Measurements from ENCODE around the gene ZDHHC1. TPM values are rescaled to one million over a fixed set of nuclear protein-coding genes. Genes with fewer than 3 reads are reported as not detected.

ZDHHC1 gene, protein sequence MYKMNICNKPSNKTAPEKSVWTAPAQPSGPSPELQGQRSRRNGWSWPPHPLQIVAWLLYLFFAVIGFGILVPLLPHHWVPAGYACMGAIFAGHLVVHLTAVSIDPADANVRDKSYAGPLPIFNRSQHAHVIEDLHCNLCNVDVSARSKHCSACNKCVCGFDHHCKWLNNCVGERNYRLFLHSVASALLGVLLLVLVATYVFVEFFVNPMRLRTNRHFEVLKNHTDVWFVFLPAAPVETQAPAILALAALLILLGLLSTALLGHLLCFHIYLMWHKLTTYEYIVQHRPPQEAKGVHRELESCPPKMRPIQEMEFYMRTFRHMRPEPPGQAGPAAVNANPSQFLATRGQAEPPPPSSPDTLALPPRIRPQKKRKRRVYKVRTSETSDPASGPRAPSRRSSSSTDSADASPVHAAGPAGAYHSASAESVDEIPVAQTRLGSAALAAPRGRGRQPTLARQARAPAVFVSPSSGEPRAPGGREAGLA
- total RNA-seq = 10 to 100 TPM in 1 of 2 donors, 1 to 10 TPM in 1; 8.4 to 10.6 TPM
- polyA plus RNA-seq (2013, experiment 1 of 2) = 7.8 TPM
- polyA plus RNA-seq (2013, experiment 2 of 2) = 6.0 TPM
- long read RNA-seq, experiment 1, partial matches to known transcripts = 3 of 11 reads
- long read RNA-seq, experiment 1, other reads (novel, unspliced or antisense) = 6 of 11 reads
- long read RNA-seq, experiment 2, transcript ZDHHC1-203 (12 exons, 2,261 nt) = major isoform, 13 of 27 reads
- long read RNA-seq, experiment 2, partial matches to known transcripts = 4 of 27 reads
- long read RNA-seq, experiment 2, other reads (novel, unspliced or antisense) = 8 of 27 reads
- long read RNA-seq, experiment 3, partial matches to known transcripts = 0 of 1 reads
- long read RNA-seq, experiment 3, other reads (novel, unspliced or antisense) = 1 of 1 reads
- long read RNA-seq, experiment 4 = 0 reads

DNA sequence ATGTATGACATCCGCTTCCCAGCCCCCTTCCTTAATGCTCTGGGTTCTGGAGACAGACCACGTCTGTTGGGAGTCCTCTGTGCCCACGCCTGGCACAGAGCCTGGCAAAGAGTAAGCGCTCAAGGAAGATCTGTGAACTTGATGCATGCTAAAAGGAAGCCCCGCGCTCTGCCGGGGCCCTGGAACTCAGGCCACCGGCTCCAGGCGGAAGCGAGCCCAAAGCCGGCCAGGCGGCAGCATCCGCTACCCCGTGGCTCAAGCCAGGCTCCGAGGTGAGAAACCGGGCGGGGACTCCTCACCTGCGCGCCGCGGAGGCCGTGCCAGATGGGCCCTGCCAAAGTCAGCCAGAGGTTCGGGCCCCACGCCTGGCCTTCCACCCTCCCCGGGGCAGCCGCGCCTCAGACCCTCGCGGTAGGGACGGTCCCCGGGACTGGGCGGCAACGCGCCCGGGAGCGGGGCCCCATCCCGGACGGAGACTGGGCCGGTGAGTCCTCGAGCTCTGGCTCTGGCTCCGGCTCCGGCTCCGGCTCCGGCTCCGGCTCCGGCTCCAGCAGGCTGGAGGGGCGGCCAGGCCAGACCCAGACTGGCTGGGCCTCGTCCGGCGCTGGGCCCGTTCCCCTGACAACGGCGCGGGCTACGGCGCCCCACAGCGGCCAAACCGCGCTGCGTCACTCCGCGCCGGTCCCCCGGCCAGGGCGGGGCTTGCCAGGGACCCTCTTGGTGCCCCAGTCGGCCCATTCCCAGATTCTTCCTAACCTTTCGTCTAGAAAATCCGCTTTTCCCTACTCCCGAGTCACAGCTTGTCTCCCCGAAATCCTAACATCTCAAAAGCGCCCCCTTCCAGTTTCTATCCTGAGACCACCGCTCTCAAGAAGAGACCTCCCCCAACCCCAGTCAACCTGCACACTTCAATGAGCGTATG is at the start of gene ZDHHC1:
TSS of gene ZDHHC1 (minus strand) at position 606 of the 922 bp plus-strand sequence. CDS start 8,702 bp downstream, outside the sequence.
- peaks cover 19% of the 10 kb centered on the region for H3K4me1 Mint-ChIP-seq
- H3K4me1 ChIP-seq (ENCODE audit: control insufficient read depth, insufficient read depth, low read length) = no peaks in the 10 kb centered on the region
- no peaks in the 10 kb centered on the region for H3K27me3 ChIP-seq (ENCODE audit: control insufficient read depth, insufficient read depth, low read length, poor library complexity, severe bottlenecking)
- peak within 1 kb of the TSS; percentile 65 for H3K27ac Mint-ChIP-seq
- DNase-seq = peak; percentile 92
- no peak within 1 kb of the TSS for H3K27ac ChIP-seq (ENCODE audit: low read depth, low read length)
- no peaks in the 10 kb centered on the region for H3K9me3 ChIP-seq (ENCODE audit: control insufficient read depth, low read length)
- TF ChIP-seq, protein P1, sequence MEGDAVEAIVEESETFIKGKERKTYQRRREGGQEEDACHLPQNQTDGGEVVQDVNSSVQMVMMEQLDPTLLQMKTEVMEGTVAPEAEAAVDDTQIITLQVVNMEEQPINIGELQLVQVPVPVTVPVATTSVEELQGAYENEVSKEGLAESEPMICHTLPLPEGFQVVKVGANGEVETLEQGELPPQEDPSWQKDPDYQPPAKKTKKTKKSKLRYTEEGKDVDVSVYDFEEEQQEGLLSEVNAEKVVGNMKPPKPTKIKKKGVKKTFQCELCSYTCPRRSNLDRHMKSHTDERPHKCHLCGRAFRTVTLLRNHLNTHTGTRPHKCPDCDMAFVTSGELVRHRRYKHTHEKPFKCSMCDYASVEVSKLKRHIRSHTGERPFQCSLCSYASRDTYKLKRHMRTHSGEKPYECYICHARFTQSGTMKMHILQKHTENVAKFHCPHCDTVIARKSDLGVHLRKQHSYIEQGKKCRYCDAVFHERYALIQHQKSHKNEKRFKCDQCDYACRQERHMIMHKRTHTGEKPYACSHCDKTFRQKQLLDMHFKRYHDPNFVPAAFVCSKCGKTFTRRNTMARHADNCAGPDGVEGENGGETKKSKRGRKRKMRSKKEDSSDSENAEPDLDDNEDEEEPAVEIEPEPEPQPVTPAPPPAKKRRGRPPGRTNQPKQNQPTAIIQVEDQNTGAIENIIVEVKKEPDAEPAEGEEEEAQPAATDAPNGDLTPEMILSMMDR (conservative IDR thresholded peaks at IDR 0.05) = peak; percentile 68
- H3K27me3 Mint-ChIP-seq (ENCODE audit: insufficient read depth) = peaks cover 4% of the 10 kb centered on the region
- peak within 1 kb of the TSS; percentile 81 for H3K4me3 ChIP-seq (ENCODE audit: low read length)
- peak within 1 kb of the TSS; percentile 60 for H3K4me3 Mint-ChIP-seq
- peaks cover 3% of the 10 kb centered on the region for H3K9me3 Mint-ChIP-seq
- peak within 1 kb of the TSS; percentile 57 for H3K9ac ChIP-seq (ENCODE audit: extremely low read depth, low read length, poor library complexity, severe bottlenecking)
- WGBS, 2 experiments (ENCODE audit: insufficient coverage in 1 of 2, insufficient read length in 1 of 2) = 12 to 30% methylated on average over 15 to 73 of the region's 73 CpGs
- H3K36me3 Mint-ChIP-seq (ENCODE audit: low read depth) = no peaks in the 10 kb centered on the region
- H3K36me3 ChIP-seq (ENCODE audit: control insufficient read depth, insufficient read depth, low read length) = no peaks in the 10 kb centered on the region

DNA sequence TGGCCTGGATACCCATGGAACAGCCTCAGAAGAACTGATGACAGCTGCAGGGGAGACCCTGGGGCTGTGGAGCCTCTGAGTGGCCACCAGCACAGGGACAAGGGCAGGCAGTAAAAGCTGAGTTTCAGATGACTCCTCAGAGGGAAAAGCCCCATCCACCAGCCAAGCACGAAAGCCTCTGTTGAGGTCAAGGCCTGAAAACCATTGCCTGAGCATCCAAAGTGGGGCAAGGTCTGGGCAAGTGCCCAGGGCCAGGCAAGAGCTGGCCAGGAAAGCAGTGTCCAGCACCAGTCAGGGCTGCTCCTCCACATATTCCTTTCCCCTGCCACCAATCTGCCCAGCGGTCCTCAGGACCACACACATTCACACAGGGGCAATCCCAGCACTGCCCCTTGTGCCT is 48.3 kb upstream of the ZDHHC1 start:
- H3K4me1 ChIP-seq (ENCODE audit: control insufficient read depth, insufficient read depth, low read length) = no peaks in the 10 kb centered on the region
- H3K27me3 ChIP-seq (ENCODE audit: control insufficient read depth, insufficient read depth, low read length, poor library complexity, severe bottlenecking) = no peaks in the 10 kb centered on the region
- no peaks in the 10 kb centered on the region for H3K9me3 ChIP-seq (ENCODE audit: control insufficient read depth, low read length)
- TF ChIP-seq, protein P1 (conservative IDR thresholded peaks at IDR 0.05) = no peak
- 91 to 100% methylated on average over 1 to 2 of the region's 2 CpGs for WGBS, 2 experiments (ENCODE audit: insufficient coverage in 1 of 2, insufficient read length in 1 of 2)
- H3K27ac ChIP-seq (ENCODE audit: low read depth, low read length) = no peak overlapping the region
- no peak overlapping the region for H3K4me3 ChIP-seq (ENCODE audit: low read length)
- Mint-ChIP-seq H3K9me3 (no peaks in the 10 kb centered on the region), H3K4me1 (no peaks in the 10 kb centered on the region), H3K36me3 (ENCODE audit: low read depth) (no peaks in the 10 kb centered on the region), H3K27ac (no peak overlapping the region), H3K27me3 (ENCODE audit: insufficient read depth) (no peaks in the 10 kb centered on the region), H3K4me3 (no peak overlapping the region)
- H3K36me3 ChIP-seq (ENCODE audit: control insufficient read depth, insufficient read depth, low read length) = peaks cover 12% of the 10 kb centered on the region
- no peak overlapping the region for H3K9ac ChIP-seq (ENCODE audit: extremely low read depth, low read length, poor library complexity, severe bottlenecking)
- DNase-seq = no peak

DNA sequence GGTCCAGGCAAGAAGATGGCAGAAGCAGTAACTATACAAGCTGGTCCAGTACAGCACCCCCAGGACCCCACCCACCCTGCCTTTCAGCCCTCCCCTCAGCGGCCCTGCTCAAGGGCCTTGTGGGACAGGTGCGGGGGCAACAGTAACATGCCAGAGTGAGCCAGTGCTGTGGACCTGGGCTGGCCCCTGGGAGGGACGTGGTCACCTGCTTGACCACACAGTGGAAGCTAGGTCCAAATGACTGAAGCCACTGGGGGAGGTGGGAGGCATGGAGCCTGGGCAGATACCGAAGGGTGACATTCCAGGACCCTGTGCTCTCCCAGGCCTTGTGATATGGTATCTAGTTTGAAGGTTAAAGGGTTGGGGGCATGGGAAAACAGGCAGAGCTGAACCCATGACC is 47.4 kb upstream of the ZDHHC1 start:
- TF ChIP-seq, protein P1 (conservative IDR thresholded peaks at IDR 0.05) = no peak
- Mint-ChIP-seq H3K9me3 (no peaks in the 10 kb centered on the region), H3K4me3 (no peak overlapping the region), H3K27ac (no peak overlapping the region), H3K36me3 (ENCODE audit: low read depth) (no peaks in the 10 kb centered on the region), H3K27me3 (ENCODE audit: insufficient read depth) (no peaks in the 10 kb centered on the region), H3K4me1 (no peaks in the 10 kb centered on the region)
- whole genome bisulfite sequencing, 2 experiments (ENCODE audit: insufficient coverage in 1 of 2, insufficient read length in 1 of 2) = 91 to 100% methylated on average over 2 to 4 of the region's 4 CpGs
- H3K4me1 ChIP-seq (ENCODE audit: control insufficient read depth, insufficient read depth, low read length) = no peaks in the 10 kb centered on the region
- H3K27ac ChIP-seq (ENCODE audit: low read depth, low read length) = no peak overlapping the region
- H3K9ac ChIP-seq (ENCODE audit: extremely low read depth, low read length, poor library complexity, severe bottlenecking) = no peak overlapping the region
- no peaks in the 10 kb centered on the region for H3K9me3 ChIP-seq (ENCODE audit: control insufficient read depth, low read length)
- no peak overlapping the region for H3K4me3 ChIP-seq (ENCODE audit: low read length)
- no peaks in the 10 kb centered on the region for H3K27me3 ChIP-seq (ENCODE audit: control insufficient read depth, insufficient read depth, low read length, poor library complexity, severe bottlenecking)
- H3K36me3 ChIP-seq (ENCODE audit: control insufficient read depth, insufficient read depth, low read length) = peaks cover 12% of the 10 kb centered on the region
- no peak for DNase-seq

Data from endodermal cell (in vitro differentiated cells).